Esophagus muscularis mucosa (tissue), 3 donors: Measurements from ENCODE around the gene MCUB.

Experiments
- CTCF ChIP-seq, 3 experiments: fragments of 200-600 bp in 2 of 3; fragments of 450-650 bp in 1 of 3; sonication (generic) in 2 of 3; IDR thresholded peaks; one replicate each; pipeline ENCODE4 v1.5.1; 2017 to 2019; ENCODE audit warnings: antibody characterized with exemption in 3 of 3, mild to moderate bottlenecking in 2 of 3, moderate library complexity in 1 of 3
- POLR2AphosphoS5 ChIP-seq, 2 donors: sonication (generic); formaldehyde crosslinking; IDR thresholded peaks; one replicate each; pipeline ENCODE4 v1.6.1; 2017; ENCODE audit warnings: antibody characterized with exemption in 2 of 2

- TF ChIP-seq POLR2AphosphoS5 (IDR thresholded peaks at IDR 0.05): no peak
- TF ChIP-seq CTCF (IDR thresholded peaks at IDR 0.05): no peak
Measured at GRCh38 chr4:109671350-109671749, 111.3 kb downstream of the MCUB start.
